Effector CD4-positive, alpha-beta T cell (primary cell): ENCODE data around the gene MAGEA9B. TPM values are rescaled to one million over a fixed set of nuclear protein-coding genes. Genes with fewer than 3 reads are reported as not detected.
"Not testable (repeated sequence)": the region's sequence is repeated elsewhere in the genome, so short reads cannot be mapped to it uniquely, and the experiment has no call there.

Experiments used
- DNase-seq: peaks from one replicate; pipeline ENCODE4 v3.0.0-alpha.2; 2020
- total RNA-seq: gene quantifications from one replicate; lab custom pipeline; 2026; lab: John Stamatoyannopoulos, UW

MAGEA9B gene
- not detected for total RNA-seq

- DNase-seq, result not testable (repeated sequence)
Measured at GRCh38 chrX:149587359-149587758, at the start of gene MAGEA9B. Gene MAGEA9B (minus strand): TSS chrX:149587459. CDS start chrX:149583179, 4,280 bp downstream.

DNA sequence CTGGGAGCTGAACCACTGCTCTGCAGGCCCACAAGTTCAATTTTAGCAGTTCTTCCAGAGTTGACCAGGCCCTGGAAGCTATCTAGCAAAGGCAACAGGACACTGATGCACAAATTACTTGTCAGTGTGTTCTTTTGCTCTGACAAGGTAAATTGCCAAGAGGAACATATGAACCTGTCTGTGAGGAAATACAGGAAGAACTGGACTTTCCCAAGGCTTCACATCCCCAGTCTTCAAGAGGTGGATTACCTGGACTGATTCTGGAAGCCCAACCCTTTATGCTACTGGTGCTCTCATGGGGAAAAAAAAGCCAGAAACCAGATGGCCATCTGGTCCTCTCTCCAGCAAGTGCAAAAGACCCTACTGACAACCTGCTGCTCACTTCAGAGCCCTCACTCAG, 46.3 kb upstream of the MAGEA9B start:
- no peak for DNase-seq

DNA sequence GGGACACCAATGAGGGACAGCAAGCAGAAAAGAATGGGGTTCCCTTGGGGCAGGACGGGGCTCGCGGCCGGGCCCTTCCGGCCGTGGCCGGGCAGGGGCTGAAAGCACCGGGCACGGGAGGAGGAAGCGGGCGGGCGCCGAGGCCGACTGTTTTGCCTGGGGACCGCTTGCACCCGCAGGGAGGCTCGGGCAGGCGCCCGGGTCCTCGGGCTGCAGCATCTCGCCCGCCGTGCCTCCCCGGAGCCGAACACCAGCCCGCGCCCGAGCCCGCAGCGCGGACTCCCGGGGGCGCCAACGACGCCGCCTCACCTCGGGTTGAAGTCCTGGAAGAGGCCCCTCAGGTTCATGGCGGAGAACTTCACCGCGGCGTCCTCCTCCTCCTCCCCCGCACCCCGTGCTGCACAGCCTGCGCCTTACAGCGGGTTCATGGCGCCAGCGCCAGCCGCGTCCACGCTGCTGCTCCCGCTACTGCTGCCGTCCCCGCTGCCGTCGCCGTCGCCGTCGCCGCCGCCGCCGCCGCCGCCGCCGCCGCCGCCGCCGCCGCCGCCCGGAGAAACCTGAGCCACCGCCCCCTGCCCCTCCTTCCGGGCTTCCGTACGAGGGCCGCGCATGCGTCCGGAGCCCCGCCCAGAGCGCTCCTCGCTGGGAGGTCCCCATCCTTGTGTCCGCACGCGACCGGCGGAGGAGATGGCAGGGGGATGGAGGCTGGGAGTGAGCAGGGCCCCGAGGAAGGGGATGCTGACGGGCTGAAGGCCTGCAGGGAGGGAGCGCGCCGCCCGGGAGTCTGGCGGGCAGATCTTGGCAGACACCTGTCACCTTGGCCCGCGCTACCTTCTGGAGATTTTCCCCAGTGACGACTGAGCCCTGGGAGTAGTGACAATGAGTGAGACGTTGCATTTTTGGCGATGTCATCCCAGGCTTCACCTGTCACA, 44.2 kb upstream of the MAGEA9B start, which contains the start of gene TMEM185A:
Gene TMEM185A, minus strand, starts transcription at position 559 of the 932 bp plus-strand sequence. Its CDS starts 212 bp downstream, at position 347.
- DNase-seq, result peak; percentile 59

DNA sequence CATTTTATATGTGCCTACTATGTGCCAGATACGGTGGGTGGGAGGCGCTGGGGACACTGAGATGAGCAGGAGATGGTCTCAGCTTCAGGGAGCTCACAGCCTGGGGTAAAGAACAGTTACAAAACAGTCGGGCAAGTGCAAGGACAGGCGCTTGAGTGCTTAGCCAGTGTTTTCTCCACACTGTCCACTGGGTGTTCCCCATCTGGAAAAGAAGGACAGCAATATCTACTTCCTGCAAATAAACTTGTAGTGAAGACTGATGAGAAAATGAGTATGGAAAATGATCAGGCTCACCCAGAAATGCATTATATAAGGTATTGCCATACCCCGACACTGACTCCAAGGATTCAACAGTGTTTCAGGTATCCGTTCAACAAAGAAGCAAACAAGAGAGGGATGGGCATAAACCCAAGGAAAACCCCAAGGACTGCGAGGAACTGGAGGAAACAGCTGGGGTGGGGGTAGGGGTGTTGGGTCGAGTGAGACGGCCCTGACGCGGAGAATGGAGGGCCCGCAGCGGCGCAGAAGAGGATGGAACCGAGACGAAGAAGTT, 43.5 kb upstream of the MAGEA9B start:
- DNase-seq, result no peak

- no peak for DNase-seq
Measured at GRCh38 chrX:149629730-149630387, 42.6 kb upstream of the MAGEA9B start.

DNA sequence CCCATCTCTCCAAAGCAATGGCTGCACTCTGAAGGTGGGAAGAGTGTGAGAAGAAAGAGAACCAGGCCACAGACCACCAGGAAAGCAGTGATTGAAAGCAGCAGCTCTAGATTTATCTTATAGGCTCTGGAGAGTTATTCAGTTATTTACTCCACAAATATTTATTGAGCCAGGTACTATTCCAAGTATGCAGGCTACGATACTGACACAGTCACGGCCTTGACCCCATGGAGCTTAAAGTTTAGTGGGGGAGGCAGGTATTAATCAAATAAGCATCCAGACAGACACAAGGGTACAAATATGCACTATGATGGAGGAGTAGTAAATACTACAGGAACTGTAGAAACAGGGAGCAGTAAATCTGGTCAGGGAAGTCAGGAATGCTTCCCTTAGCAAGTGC, 41.5 kb upstream of the MAGEA9B start:
- DNase-seq, result no peak

GRCh38 chrX:149628280-149628679, 41.0 kb upstream of the MAGEA9B start:
- DNase-seq, result no peak

DNA sequence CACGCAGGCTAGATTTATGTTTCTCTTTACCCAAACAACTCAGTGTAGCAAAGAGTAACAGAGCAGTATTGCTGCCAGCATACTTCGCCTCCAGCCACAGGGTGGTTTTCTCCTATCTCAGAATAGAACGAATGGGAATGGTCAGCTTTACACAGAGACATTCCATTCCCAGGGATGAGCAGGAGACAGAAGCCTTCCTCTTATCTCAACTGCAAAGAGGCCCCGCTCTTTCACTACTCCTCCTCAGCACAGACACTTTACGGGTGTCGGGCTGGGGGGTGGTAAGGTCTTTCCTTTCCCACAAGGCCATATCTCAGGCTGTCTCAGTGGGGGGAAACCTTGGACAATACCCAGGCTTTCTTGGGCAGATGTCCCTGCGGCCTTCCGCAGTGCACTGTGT, 39.6 kb upstream of the MAGEA9B start:
- DNase-seq, result not testable (repeated sequence)

GRCh38 chrX:149619662-149620061, 32.4 kb upstream of the MAGEA9B start:
- not testable (repeated sequence) for DNase-seq

GRCh38 chrX:149618871-149619270, 31.6 kb upstream of the MAGEA9B start:
- DNase-seq, result no peak

DNA sequence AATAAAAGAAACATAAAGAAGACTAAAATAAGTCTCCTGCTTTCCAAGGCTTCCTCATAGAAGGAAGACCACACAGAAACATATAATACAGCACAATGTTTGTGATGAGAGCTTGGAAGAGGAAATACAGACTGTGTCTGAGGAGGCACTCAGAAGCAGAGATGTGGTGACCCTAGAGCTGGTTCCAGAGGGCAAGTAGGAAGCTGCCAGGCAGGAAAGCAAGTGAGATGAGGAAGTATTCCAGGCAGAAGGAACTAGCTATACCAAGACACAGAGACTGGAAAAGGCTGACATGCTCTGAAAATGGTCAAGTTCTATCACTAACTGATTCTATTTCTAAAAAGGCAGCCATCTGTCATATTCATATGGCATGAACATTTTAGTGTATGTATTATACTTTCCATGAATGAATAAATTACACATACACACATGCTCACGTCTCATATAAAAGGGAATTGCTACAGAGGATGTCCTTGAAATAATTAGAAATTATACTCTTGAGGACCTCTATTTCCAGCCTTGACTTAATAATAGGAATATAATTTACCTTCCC, 24.4 kb upstream of the MAGEA9B start:
- no peak for DNase-seq

- DNase-seq, result no peak
Measured at GRCh38 chrX:149610511-149610910, 23.3 kb upstream of the MAGEA9B start.

GRCh38 chrX:149607699-149608098, 20.4 kb upstream of the MAGEA9B start:
- DNase-seq, result no peak

- not testable (repeated sequence) for DNase-seq
Measured at GRCh38 chrX:149605248-149605885, 18.1 kb upstream of the MAGEA9B start.

GRCh38 chrX:149598603-149599002, 11.3 kb upstream of the MAGEA9B start:
- not testable (repeated sequence) for DNase-seq

GRCh38 chrX:149595943-149596342, 8.7 kb upstream of the MAGEA9B start:
- not testable (repeated sequence) for DNase-seq

GRCh38 chrX:149595214-149595613, 8.0 kb upstream of the MAGEA9B start, which contains the start of gene HSFX2:
Gene HSFX2 (minus strand): TSS chrX:149595314. CDS start chrX:149594700, 614 bp downstream.
- not testable (repeated sequence) for DNase-seq

GRCh38 chrX:149590993-149591392, 3.7 kb upstream of the MAGEA9B start:
- DNase-seq, result not testable (repeated sequence)

GRCh38 chrX:149585631-149586030, 1.6 kb downstream of the MAGEA9B start:
- not testable (repeated sequence) for DNase-seq

DNA sequence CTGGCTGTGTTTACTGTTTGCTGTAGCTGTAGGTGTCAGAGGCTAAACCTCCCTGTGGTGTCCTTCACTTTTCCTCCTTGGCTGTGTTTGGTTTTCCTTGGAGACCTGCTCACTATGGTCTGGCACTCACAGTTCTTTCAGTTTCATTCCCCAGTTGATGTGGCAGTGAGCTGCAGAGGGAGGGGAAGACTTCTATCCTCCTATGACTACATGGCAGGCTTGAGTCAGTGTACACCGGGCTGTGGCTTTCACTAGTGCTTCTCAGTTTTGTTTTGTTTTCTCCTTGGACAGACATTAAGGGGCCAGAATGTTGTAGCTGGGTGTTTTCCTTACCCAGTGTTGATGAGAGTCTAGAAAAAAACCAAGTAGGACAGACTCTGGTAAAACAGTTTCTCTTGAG, 13.8 kb downstream of the MAGEA9B start:
- DNase-seq, result not testable (repeated sequence)

- no peak for DNase-seq
Measured at GRCh38 chrX:149572743-149573142, 14.5 kb downstream of the MAGEA9B start.

GRCh38 chrX:149571770-149572169, 15.5 kb downstream of the MAGEA9B start:
- no peak for DNase-seq
